Measurements from ENCODE around the gene TNNT2.

DNA sequence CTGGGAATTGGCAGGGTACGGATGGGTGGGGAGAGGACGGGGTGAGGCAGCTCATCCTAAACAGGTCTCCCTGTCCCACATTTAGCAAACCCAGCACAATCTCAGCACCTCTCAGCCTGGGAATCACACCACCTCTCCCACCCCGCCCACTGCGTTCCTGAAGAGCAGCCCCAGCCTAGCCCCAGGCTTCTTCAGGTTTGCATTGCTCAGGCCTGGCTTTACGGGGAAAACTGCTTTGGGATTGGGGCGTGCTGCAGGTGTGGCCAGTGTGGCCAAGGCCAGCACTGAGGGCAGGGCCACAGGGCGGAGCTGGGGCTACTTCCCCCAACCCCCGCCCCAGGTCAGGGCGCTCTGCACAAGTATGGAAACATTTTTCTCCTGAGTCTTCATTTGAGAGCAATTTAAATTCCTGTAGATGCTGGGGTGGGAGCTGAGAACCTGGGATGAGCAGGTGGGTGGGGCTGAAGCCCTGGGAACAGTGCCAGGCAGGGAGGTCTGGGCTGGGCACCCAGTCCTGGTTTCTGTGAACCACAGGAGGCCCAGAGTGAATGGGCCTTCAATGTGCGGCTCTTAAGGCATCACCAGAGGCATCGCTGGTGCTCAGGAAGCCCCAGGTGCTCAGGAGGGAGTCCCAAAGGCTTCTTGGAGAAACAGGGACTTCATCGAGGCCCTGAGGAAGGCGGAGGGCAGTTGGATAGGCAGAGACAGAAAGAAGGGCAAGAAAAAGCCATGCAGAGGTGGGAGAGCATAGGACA lies 24.1 kb downstream of the TNNT2 start:
- TF ChIP-seq CTCF (IDR thresholded peaks at IDR 0.05): no peak
- no peak for TF ChIP-seq EZH2 (IDR thresholded peaks at IDR 0.05; ENCODE audit: borderline replicate concordance, insufficient read depth, low read depth, low read length, poor library complexity, severe bottlenecking)

All from B cell (primary cell).